Heart left ventricle (tissue), 13 donors: Measurements from ENCODE around the gene SPARC.

Source experiments
- POLR2A ChIP-seq, 2 donors: fragments of 450-650 bp; IDR thresholded peaks; one replicate each; pipeline ENCODE4 v1.6.1; 2017; ENCODE audit warnings: antibody characterized with exemption in 2 of 2, mild to moderate bottlenecking in 2 of 2, moderate library complexity in 2 of 2
- TF ChIP-seq, protein P1 (sequence below), 12 donors: fragments of 200-600 bp; sonication (generic) in 4 of 12; IDR thresholded peaks; one replicate each; pipeline versions ENCODE4 v1.5.0 to v1.8.0; 2018 to 2022; ENCODE audit warnings: antibody characterized with exemption in 12 of 12, mild to moderate bottlenecking in 5 of 12
- donor health status: ischemic (EF 13 %, LVEDD 7.1; RV severe dilation, severe dysfunction).
- donor health status: DM: no; HTN: yes; CAD: no.
- donor health status: DM: no; HTN: no; CAD: no.
- donor health status: ischemic (EF 25% LVEDD 6.9; RV normal size, moderate dysfunction).
- donor health status: ischemic (EF 25% LVEDD 5.7; RV mildly dilated, moderate dysfunction).
- donor health status: ischemic (EF 35%, LVEDD 5.7; RV mildly dilated, moderate dysfunction).
- donor health status: nonischemic (EF 11% LVEDD 7.7; RV severe dilation, severe dysfunction).
- donor health status: DM: yes; HTN: yes; CAD: no.
- donor health status: PGD.
- donor health status: ischemic (EF 29% LVEDD 5.4; RV normal size, mild dysfunction).
- donor health status: nonischemic (EF 23%, LVEDD 6.1; RV moderate dilation, normal function).

DNA sequence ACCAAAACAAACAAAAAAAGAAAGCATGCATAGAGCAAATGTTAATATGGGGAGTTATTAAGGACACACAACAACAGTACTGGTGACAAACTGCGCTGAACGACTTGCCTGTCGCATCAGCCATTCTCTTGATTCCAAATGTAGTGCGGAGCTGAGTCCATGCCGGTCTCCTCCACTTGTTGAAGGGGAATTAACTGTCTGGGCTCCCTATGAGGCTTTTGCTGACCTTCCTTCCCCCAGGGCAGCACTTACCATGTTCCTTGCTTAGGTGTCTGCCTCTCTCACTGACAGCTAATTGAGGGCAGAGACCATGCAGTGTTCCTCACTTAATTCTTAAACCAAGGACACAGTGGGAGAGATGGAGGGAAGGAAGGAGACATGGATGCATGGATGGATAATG is 54.8 kb downstream of the SPARC start:
- TF ChIP-seq, protein P1, sequence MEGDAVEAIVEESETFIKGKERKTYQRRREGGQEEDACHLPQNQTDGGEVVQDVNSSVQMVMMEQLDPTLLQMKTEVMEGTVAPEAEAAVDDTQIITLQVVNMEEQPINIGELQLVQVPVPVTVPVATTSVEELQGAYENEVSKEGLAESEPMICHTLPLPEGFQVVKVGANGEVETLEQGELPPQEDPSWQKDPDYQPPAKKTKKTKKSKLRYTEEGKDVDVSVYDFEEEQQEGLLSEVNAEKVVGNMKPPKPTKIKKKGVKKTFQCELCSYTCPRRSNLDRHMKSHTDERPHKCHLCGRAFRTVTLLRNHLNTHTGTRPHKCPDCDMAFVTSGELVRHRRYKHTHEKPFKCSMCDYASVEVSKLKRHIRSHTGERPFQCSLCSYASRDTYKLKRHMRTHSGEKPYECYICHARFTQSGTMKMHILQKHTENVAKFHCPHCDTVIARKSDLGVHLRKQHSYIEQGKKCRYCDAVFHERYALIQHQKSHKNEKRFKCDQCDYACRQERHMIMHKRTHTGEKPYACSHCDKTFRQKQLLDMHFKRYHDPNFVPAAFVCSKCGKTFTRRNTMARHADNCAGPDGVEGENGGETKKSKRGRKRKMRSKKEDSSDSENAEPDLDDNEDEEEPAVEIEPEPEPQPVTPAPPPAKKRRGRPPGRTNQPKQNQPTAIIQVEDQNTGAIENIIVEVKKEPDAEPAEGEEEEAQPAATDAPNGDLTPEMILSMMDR (IDR thresholded peaks at IDR 0.05): no peak
- no peak for TF ChIP-seq POLR2A (IDR thresholded peaks at IDR 0.05)
